Activated CD4-positive, alpha-beta T cell treated with anti-CD3 and anti-CD28 coated beads, Interleukin-2, amount 10 ng/mL, durations not matched to agents 24 days and 14 days (primary cell): ENCODE measurements around the gene SNUPN. TPM values are rescaled to one million over a fixed set of nuclear protein-coding genes. Genes with fewer than 3 reads are reported as not detected.

Experiments used
- DNase-seq: peaks from one replicate; pipeline ENCODE4 v3.0.0; 2022
- H3K27ac Mint-ChIP-seq: one replicate; pipeline ENCODE4 v1.8.0; 2022; ENCODE audit warnings: mild to moderate bottlenecking, mixed read lengths
- H3K27me3 Mint-ChIP-seq: one replicate; pipeline ENCODE4 v1.8.0; 2022; ENCODE audit warnings: mixed read lengths
- H3K36me3 Mint-ChIP-seq: one replicate; pipeline ENCODE4 v1.8.0; 2022; ENCODE audit warnings: low read depth, mild to moderate bottlenecking, mixed read lengths
- H3K4me1 Mint-ChIP-seq: one replicate; pipeline ENCODE4 v1.8.0; 2021; ENCODE audit warnings: mixed read lengths
- H3K4me3 Mint-ChIP-seq: one replicate; pipeline ENCODE4 v1.8.0; 2022; ENCODE audit warnings: mild to moderate bottlenecking, moderate library complexity, mixed read lengths
- H3K9me3 Mint-ChIP-seq: one replicate; pipeline ENCODE4 v1.8.0; 2021; ENCODE audit warnings: mixed read lengths
- intact Hi-C: fragments of 100-400 bp; cut with micrococcal nuclease; formaldehyde crosslinking; loops from one replicate; pipeline ENCODE4 v1.15.1; 2023
- total RNA-seq: library from RNA; stranded (reverse); gene quantifications from 2 replicates; pipeline ENCODE4 v1.2.3, GENCODE V29; 2022

The SNUPN gene
- total RNA-seq, 1 donor from 2014 or later = 33.7 TPM

GRCh38 chr15:75648156-75649000, 22.9 kb upstream of the SNUPN start:
- H3K36me3 Mint-ChIP-seq = peaks cover 2% of the 10 kb centered on the region
- peak overlapping the region; percentile 83 for H3K4me3 Mint-ChIP-seq
- no peaks in the 10 kb centered on the region for H3K9me3 Mint-ChIP-seq
- H3K27me3 Mint-ChIP-seq = peaks cover 5% of the 10 kb centered on the region
- no peak for DNase-seq
- intact Hi-C loops = no loop called here
- H3K27ac Mint-ChIP-seq = peak overlapping the region; percentile 57
- peaks cover 34% of the 10 kb centered on the region for H3K4me1 Mint-ChIP-seq

GRCh38 chr15:75647370-75648155, 22.0 kb upstream of the SNUPN start, which contains the start of gene SNX33:
SNX33 (plus strand) TSS chr15:75647912; CDS start chr15:75649103, 1,191 bp downstream.
- Mint-ChIP-seq H3K4me1 (peaks cover 37% of the 10 kb centered on the region), H3K27me3 (peaks cover 7% of the 10 kb centered on the region), H3K36me3 (peaks cover 2% of the 10 kb centered on the region), H3K4me3 (peak within 1 kb of the TSS; percentile 90), H3K9me3 (no peaks in the 10 kb centered on the region), H3K27ac (peak within 1 kb of the TSS; percentile 79)
- peak; percentile 89 for DNase-seq
- intact Hi-C loops = no loop called here

GRCh38 chr15:75646944-75647364, 21.4 kb upstream of the SNUPN start:
- Mint-ChIP-seq H3K4me3 (peak overlapping the region; percentile 90), H3K36me3 (peaks cover 1% of the 10 kb centered on the region), H3K27me3 (peaks cover 7% of the 10 kb centered on the region), H3K4me1 (peaks cover 35% of the 10 kb centered on the region), H3K9me3 (no peaks in the 10 kb centered on the region), H3K27ac (peak overlapping the region; percentile 79)
- peak; percentile 70 for DNase-seq
- intact Hi-C loops = no loop called here

- Mint-ChIP-seq H3K4me1 (peaks cover 30% of the 10 kb centered on the region), H3K27me3 (peaks cover 7% of the 10 kb centered on the region), H3K4me3 (peak overlapping the region; percentile 90), H3K36me3 (no peaks in the 10 kb centered on the region), H3K27ac (peak overlapping the region; percentile 79), H3K9me3 (no peaks in the 10 kb centered on the region)
- intact Hi-C loops = no loop called here
- DNase-seq = no peak
Observed at GRCh38 chr15:75646112-75646943, 20.8 kb upstream of the SNUPN start.

DNA sequence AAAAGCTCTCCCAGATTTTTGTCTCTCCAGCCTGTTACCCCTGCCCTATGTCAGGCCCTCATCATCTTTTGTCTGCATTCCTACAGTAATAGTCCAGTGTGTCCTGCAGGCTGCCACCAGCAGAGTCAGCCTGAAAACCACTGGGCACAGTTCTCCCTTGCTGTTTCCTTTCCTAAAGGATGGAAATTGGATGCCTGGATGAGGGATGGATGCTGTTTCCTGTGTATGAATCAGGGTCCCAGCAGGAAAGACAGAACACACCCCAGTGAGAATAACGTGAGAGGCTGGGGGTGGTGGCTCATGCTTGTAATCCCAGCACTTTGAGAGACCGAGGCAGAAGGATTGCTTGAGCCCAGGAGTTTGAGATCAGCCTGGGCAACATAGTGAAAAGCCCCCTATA, 18.9 kb upstream of the SNUPN start:
- Mint-ChIP-seq H3K9me3 (no peaks in the 10 kb centered on the region), H3K4me1 (peaks cover 25% of the 10 kb centered on the region), H3K27me3 (peaks cover 7% of the 10 kb centered on the region), H3K4me3 (no peak overlapping the region), H3K36me3 (peaks cover 2% of the 10 kb centered on the region), H3K27ac (no peak overlapping the region)
- intact Hi-C loops = no loop called here
- no peak for DNase-seq

- Mint-ChIP-seq H3K27me3 (peaks cover 4% of the 10 kb centered on the region), H3K4me1 (peaks cover 35% of the 10 kb centered on the region), H3K36me3 (peaks cover 23% of the 10 kb centered on the region), H3K27ac (no peak overlapping the region), H3K9me3 (no peaks in the 10 kb centered on the region), H3K4me3 (no peak overlapping the region)
- DNase-seq = no peak
- intact Hi-C loops = loop anchor here (1.0 to 2.0 kb wide), 2 partner anchors 45 to 273 kb away; partner anchors contain the start of gene MAN2C1
Observed at GRCh38 chr15:75641603-75642002, 16.1 kb upstream of the SNUPN start.

- H3K4me3 Mint-ChIP-seq = peak overlapping the region; percentile 88
- intact Hi-C loops = loop anchor here (1.0 to 2.0 kb wide), 2 partner anchors 44 to 273 kb away; partner anchors contain the start of gene MAN2C1
- H3K27me3 Mint-ChIP-seq = peaks cover 4% of the 10 kb centered on the region
- H3K4me1 Mint-ChIP-seq = peaks cover 34% of the 10 kb centered on the region
- no peaks in the 10 kb centered on the region for H3K9me3 Mint-ChIP-seq
- H3K27ac Mint-ChIP-seq = peak overlapping the region; percentile 97
- no peak for DNase-seq
- peaks cover 24% of the 10 kb centered on the region for H3K36me3 Mint-ChIP-seq
Observed at GRCh38 chr15:75641179-75641503, 15.6 kb upstream of the SNUPN start.

- Mint-ChIP-seq H3K9me3 (no peaks in the 10 kb centered on the region), H3K36me3 (peaks cover 26% of the 10 kb centered on the region), H3K27me3 (peaks cover 4% of the 10 kb centered on the region), H3K27ac (peak overlapping the region; percentile 97), H3K4me1 (peaks cover 34% of the 10 kb centered on the region), H3K4me3 (peak overlapping the region; percentile 88)
- intact Hi-C loops = loop anchor here (1.0 to 2.0 kb wide), 6 partner anchors 15 to 272 kb away; partner anchors contain the start of genes MAN2C1, PTPN9 and SNUPN
- peak; percentile 89 for DNase-seq
Observed at GRCh38 chr15:75640483-75641178, 15.1 kb upstream of the SNUPN start.

DNA sequence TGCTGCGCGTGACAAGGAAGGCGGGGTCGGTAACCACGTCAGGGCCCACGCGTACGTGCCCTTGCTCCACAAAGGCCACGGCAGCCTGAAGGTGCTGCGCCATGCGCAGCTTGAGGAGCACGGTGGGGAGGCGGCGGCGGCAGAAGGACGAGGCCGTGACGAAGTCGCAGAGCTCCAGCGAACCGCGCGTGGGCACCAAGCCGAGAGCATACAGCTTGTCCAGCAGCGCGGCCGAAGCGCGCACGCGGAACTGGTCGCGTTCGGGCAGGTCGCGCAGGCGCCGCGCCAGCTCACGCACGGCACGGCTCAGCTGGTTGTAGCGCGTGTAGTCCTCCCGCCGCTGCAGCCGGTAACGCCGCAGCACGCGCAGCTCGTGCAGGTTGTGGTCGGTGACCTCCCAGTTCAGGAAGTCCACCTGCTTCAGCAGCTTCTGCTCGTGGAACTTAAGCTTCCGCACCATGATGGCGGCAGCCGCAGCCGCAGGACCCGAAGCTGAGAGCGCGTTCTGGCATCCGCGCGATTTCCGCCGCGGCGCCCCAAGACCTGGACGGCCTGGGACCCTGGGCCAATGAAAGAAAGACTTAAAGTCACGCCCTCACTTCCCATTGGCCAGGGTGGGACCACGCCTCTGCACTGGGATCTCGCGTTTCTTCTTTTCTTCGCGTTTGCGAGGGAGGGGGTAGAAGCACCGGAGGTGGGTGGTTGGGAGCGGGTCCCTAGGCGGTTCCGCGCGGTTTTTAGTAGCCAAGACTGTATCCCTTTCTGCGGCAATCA, 14.4 kb upstream of the SNUPN start, which contains the start of gene IMP3:
Gene IMP3 (minus strand): TSS at position 516 of the 774 bp plus-strand sequence. CDS start 56 bp downstream, at position 460.
- Mint-ChIP-seq H3K27ac (peak within 1 kb of the TSS; percentile 97), H3K27me3 (peaks cover 4% of the 10 kb centered on the region), H3K9me3 (no peaks in the 10 kb centered on the region), H3K36me3 (peaks cover 26% of the 10 kb centered on the region), H3K4me1 (peaks cover 32% of the 10 kb centered on the region), H3K4me3 (peak within 1 kb of the TSS; percentile 88)
- intact Hi-C loops = loop anchor here (1.0 to 2.0 kb wide), 5 partner anchors 15 to 188 kb away; partner anchors contain the start of genes PTPN9 and SNUPN
- peak; percentile 98 for DNase-seq

GRCh38 chr15:75639191-75639708, 13.7 kb upstream of the SNUPN start:
- peak overlapping the region; percentile 88 for H3K4me3 Mint-ChIP-seq
- H3K4me1 Mint-ChIP-seq = peaks cover 31% of the 10 kb centered on the region
- intact Hi-C loops = no loop called here
- H3K9me3 Mint-ChIP-seq = no peaks in the 10 kb centered on the region
- peak; percentile 70 for DNase-seq
- H3K36me3 Mint-ChIP-seq = peaks cover 26% of the 10 kb centered on the region
- peak overlapping the region; percentile 97 for H3K27ac Mint-ChIP-seq
- H3K27me3 Mint-ChIP-seq = peaks cover 2% of the 10 kb centered on the region

DNA sequence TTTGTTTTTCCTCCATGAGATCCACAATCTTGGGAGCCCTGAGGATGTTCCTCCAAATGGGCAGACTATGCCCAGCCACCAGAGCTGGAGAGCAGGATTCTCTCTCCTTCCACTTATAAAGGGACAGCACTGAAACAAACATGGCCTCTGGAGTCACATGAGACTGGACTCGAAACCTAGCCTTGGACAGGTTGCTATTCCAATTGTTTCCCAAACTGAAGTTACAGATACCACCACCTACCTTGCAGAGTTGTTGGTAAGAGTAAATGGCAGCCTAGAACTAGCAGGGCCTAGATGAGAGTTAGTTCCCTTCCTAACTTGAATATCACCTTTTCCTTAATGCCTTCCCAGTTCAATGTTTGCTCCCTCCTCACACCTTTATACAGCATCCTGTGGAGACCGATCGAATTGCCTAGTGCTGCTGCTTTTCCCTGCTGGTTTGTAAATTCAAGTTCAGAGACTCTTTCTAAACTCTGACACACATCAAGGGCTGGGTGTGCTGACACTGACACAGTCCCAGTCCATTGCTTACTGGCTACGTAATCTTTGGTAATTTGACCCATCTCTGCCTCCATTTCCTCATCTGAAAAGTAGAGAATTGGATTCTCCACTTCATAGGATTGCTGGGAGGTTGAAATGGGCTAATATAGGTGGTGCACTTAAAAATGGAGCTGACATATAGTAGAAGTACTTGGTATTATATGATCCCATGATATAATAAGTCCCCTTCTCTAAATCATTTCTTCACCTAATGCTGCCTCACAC, 11.9 kb upstream of the SNUPN start:
- H3K27ac Mint-ChIP-seq = peak overlapping the region; percentile 37
- H3K36me3 Mint-ChIP-seq = peaks cover 26% of the 10 kb centered on the region
- no peaks in the 10 kb centered on the region for H3K27me3 Mint-ChIP-seq
- no peaks in the 10 kb centered on the region for H3K9me3 Mint-ChIP-seq
- peaks cover 28% of the 10 kb centered on the region for H3K4me1 Mint-ChIP-seq
- intact Hi-C loops = no loop called here
- peak overlapping the region; percentile 88 for H3K4me3 Mint-ChIP-seq
- no peak for DNase-seq
